ENCODE data around the gene PHF21A. TPM values are rescaled to one million over a fixed set of nuclear protein-coding genes. Genes with fewer than 3 reads are reported as not detected.
"Not testable (repeated sequence)": the region's sequence is repeated elsewhere in the genome, so short reads cannot be mapped to it uniquely, and the experiment has no call there.

Gene PHF21A
- total RNA-seq, 2 donors from 2014 or later = 40.2 to 54.0 TPM

DNA sequence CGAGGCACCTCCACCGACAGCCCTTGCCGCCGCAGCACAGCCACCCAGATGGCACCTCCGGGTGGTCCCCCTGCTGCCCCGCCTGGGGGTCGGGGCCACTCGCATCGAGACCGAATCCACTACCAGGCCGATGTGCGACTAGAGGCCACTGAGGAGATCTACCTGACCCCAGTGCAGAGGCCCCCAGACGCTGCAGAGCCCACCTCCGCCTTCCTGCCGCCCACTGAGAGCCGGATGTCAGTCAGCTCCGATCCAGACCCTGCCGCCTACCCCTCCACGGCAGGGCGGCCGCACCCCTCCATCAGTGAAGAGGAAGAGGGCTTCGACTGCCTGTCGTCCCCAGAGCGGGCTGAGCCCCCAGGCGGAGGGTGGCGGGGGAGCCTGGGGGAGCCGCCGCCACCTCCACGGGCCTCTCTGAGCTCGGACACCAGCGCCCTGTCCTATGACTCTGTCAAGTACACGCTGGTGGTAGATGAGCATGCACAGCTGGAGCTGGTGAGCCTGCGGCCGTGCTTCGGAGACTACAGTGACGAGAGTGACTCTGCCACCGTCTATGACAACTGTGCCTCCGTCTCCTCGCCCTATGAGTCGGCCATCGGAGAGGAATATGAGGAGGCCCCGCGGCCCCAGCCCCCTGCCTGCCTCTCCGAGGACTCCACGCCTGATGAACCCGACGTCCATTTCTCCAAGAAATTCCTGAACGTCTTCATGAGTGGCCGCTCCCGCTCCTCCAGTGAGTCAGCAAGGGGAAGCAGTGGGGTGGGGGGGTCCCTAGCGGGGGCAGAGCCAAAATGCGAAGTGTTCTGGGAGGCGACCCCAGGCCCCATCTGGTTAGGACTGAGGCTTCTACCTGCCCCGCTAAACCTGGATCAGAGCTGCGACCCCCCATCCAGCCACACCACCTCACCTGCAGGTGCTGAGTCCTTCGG lies 218.5 kb downstream of the PHF21A start:
- no peak for DNase-seq (ENCODE audit: low spot score)
- intact Hi-C loops (cut with DNase I) = loop anchor here in 1 of 2 donors (5.0 kb wide), 1 partner anchor 95 kb away; the partner anchor contains the start of gene SLC35C1

DNA sequence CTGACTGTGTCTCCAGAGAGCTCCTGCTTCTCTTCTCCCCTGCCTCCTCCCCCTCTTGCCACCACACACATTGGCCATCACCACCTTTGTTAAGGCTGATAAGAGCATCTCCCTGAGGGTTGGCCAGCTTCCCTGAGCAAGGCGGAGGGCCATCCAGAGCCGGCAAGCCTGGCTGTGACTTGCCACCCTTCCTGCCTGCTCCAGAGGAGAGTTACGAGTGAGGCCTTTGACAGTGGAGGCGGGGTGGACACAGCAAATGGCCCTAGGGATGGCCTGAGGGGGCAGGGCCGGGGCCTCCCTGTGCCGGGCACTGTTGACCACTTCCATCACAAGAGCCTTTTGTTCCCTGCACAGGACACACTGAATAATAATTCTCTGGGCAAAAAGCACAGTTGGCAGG lies 219.6 kb downstream of the PHF21A start:
- no peak for DNase-seq (ENCODE audit: low spot score)
- intact Hi-C loops (cut with DNase I) = loop anchor here in 1 of 2 donors (5.0 kb wide), 1 partner anchor 94 kb away; the partner anchor contains the start of gene SLC35C1

DNA sequence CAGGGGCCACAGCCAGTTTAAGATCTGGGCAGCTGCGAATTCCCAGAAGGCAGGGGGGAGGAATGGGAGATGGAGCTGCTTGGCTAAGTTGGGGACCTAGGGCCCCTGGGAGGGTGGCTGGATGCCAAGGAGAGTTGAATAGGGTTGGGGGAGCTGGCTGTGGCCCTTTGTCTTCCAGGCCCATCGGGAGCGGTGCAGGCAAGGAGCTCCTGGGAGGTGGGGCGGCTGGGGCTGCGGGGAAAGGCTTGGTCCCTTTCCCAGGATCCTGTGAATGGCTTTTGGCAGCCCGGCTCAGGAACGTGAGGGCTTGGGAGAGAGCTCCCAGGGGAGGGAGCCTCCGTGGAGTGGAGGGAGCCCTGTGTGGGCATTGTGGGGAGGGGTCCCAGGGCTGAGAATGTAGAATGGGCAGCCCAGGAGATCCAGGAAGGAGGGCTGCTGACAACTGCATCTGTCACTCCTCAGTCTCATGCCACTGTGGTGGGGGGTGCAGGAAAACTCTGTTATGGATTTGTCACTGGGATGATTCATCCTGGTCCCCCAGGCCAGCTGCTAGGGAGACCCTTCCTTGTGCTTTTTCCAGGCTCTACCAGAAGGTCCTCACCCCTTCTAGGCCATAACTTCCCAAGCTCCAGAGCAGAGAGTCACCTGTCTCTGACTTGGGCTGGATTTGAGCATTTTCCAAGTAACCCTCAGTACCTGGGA lies 220.2 kb downstream of the PHF21A start:
- intact Hi-C loops (cut with DNase I) = loop anchor here in 1 of 2 donors (5.0 kb wide), 1 partner anchor 94 kb away; the partner anchor contains the start of gene SLC35C1
- DNase-seq (ENCODE audit: low spot score) = no peak

DNA sequence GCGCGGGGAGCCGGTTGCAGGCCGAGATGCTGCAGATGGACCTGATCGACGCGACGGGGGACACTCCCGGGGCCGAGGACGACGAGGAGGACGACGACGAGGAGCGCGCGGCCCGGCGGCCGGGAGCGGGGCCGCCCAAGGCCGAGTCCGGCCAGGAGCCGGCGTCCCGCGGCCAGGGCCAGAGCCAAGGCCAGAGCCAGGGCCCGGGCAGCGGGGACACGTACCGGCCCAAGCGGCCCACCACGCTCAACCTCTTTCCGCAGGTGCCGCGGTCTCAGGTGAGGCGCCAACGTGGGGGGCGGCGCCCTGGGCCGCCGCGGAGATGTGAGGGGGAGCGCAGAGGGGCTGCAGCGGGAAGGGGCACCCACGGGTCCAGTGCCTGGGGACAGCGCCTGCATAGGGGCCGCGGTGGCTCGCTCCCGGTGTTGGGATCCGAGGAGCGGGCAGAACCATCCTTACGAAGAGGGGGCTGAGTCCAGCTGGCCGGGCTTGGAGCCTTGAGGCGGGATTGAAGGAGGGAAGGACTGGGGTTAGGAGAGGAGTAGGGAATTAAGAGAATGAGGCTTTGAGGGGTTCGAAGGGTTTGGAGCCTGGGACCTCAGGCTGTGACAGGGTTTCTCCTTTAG lies 221.0 kb downstream of the PHF21A start:
- intact Hi-C loops (cut with DNase I) = loop anchor here in 1 of 2 donors (5.0 kb wide), 1 partner anchor 93 kb away; the partner anchor contains the start of gene SLC35C1
- DNase-seq (ENCODE audit: low spot score) = not testable (repeated sequence)

DNA sequence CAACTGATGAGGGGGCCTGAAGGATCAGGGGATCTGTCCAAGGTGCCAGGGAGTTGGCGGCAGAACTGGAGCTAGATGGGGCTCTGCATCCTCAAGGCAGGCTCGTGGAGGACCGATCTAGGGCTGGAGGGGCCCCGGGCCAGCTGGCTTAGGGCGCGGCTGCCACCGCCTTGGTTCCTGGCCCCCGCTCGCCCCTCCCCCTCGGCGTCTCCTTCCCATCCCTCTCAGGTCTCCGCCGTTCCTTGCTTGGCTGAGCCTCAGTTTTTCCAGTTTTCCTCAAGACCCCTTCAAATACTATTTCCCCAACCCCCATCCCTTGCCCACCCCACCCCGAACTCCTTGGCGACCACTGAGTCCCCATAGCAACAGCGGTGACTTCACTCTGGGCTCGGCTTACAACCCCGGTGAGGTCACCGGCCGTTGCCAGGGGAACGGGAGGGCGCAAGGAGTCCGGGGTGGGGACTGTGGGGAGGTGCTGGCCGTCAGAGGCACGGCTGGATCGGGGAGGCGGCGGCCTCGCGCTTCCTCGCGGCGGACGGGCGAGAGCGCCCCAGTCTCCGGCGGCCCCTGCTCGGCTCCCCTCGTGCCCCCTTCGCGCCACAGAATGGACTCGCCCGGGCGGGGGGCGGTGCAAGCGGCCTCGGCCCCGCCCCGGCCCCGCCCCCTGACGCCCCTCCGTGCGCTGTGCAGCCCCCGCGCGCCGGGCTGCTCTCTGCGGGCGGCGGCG lies 221.6 kb downstream of the PHF21A start:
- DNase-seq (ENCODE audit: low spot score) = peak; percentile 96
- intact Hi-C loops (cut with DNase I) = loop anchor here in 1 of 2 donors (5.0 kb wide), 1 partner anchor 92 kb away; the partner anchor contains the start of gene SLC35C1

- no peak for DNase-seq (ENCODE audit: low spot score)
- intact Hi-C loops (cut with DNase I) = no loop called here
Measured at GRCh38 chr11:45899086-45899447, 222.2 kb downstream of the PHF21A start.

DNA sequence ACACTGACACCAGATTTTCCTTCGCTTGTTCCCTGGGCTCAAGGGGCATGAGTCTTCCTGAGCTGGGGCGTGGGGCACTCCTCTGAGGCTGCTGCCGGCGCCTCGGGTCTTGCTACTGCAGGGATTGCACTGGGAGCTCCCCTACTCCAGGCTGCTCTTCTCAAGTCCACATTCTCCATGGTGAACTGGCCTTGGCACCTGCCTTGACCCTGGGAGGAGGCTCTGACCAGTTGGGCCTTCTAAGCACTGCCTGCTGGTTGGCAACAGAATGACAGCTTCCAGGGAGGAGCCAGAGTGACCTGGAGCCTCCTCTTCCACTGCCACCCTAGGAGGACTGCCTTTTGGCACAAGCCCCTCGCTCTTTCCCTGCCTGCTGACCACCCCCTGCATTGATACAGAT lies 223.7 kb downstream of the PHF21A start:
- intact Hi-C loops (cut with DNase I) = no loop called here

GRCh38 chr11:45896422-45896984 lies 224.8 kb downstream of the PHF21A start:
- DNase-seq (ENCODE audit: low spot score) = no peak
- intact Hi-C loops (cut with DNase I) = no loop called here

More for the DNA sequence above, 223.7 kb downstream of the PHF21A start:
- DNase-seq (ENCODE audit: low spot score) = no peak

- intact Hi-C loops (cut with DNase I) = no loop called here
- DNase-seq (ENCODE audit: low spot score) = no peak
Measured at GRCh38 chr11:45895553-45896259, 225.5 kb downstream of the PHF21A start.

GRCh38 chr11:45894555-45895247 lies 226.6 kb downstream of the PHF21A start:
- intact Hi-C loops (cut with DNase I) = no loop called here
- no peak for DNase-seq (ENCODE audit: low spot score)

- intact Hi-C loops (cut with DNase I) = no loop called here
- DNase-seq (ENCODE audit: low spot score) = no peak
Measured at GRCh38 chr11:45892856-45893255, 228.4 kb downstream of the PHF21A start.

DNA sequence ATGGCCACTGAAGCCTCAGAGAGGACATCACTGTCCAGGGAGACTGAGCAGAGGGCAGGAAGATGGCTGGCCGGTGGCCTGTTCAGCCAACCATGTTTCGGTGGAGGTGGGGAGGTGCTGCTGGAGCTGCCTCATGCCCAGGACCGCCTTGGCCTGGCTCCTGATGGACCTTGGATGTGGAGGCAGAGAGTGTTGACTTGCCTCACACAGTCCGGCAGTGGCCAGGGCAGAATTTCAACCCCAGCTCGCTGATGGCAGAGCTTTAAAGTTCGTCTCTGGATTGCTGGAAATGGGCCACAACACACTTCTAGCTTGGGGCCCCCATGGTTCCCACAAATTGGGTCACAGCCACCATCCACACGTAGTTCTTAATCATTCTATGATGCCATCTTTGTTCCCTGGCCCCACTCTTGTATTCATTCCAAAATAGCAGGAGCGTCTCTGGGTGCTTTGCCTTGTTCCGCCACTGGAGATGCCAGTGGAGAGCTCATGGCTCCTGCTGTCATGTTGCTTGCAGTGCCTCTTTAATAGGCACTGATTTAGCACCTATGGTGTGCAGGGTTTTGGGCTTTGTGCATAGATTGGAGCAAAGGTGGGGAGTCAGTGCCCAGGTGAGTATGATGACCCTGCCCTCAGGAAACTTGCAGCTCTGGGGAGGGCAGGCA lies 230.2 kb downstream of the PHF21A start:
- intact Hi-C loops (cut with DNase I) = no loop called here
- no peak for DNase-seq (ENCODE audit: low spot score)

DNA sequence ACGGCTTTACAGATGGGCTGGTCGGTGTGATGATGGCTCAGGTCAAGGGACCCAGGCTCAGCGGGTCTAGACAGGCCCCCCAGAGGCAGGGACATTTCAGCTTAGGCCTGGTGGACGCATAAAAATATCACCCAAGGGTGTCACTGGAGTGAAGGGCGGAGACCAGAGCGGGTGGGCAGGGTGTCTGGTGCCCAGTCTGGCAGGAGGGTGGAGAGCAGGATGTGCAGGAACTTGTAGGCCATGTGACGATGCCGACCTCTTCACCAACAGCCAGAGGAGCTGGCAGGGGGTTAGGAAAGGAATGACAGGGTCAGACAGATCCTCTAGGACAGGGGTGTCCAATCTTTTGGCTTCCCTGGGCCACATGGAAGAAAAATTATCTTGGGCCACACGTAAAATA lies 231.3 kb downstream of the PHF21A start:
- intact Hi-C loops (cut with DNase I) = no loop called here
- DNase-seq (ENCODE audit: low spot score) = no peak

DNA sequence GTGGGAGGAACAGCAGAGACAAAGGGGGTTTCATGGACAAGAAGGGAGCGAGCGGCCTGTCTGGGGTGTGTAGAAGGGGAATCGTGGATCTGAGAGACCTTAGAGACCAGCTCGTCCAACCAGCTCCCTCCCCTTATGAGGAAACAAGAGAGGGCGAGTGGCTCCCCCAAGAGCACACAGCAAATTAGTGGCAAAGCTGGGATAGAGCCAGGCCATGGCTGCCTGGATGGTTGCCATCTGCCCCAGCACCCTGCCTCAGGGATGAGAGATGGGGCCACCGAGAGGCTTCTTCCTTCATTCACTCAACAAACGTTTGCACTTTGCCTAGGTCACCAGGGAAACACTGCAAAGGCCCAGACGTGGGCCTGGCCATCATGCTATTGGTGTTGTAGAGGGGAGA lies 231.7 kb downstream of the PHF21A start:
- DNase-seq (ENCODE audit: low spot score) = no peak
- intact Hi-C loops (cut with DNase I) = no loop called here

DNA sequence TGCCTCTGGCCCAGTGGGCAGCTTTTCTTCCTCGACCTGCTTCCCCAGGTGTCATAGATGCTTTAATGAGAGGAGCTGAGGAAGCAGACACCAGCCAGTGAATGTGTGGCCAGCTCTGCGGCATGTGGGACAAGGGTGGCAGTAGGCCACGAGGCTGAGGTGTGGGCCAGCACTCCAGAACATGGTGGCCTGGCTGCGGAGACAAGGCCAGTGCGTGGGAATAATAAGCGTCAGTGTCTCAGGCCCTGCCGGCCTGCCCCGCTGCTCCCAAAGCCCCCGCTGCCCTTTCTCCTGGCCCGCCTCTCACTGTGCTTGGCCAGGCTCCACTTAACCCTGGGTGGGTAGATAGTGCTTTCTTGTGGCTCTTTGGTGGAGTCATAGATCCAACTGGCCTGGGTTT lies 233.7 kb downstream of the PHF21A start:
- intact Hi-C loops (cut with DNase I) = no loop called here
- no peak for DNase-seq (ENCODE audit: low spot score)

- intact Hi-C loops (cut with DNase I) = no loop called here
- no peak for DNase-seq (ENCODE audit: low spot score)
Measured at GRCh38 chr11:45886816-45887520, 234.3 kb downstream of the PHF21A start.

Data from posterior vena cava (tissue), 2 donors.